Activated CD8-positive, alpha-beta memory T cell treated with anti-CD3 and anti-CD28 coated beads for 48 hours (primary cell): ENCODE data around the gene DCAF11.
"Not testable (repeated sequence)": the region's sequence is repeated elsewhere in the genome, so short reads cannot be mapped to it uniquely, and the experiment has no call there.

Experiments
- DNase-seq, 3 experiments: peaks; one replicate each; pipeline ENCODE4 v3.0.0-alpha.2; 2020; ENCODE audit warnings: low read depth in 2 of 3, low spot score in 2 of 3

Gene DCAF11

GRCh38 chr14:24095271-24096068 is 19.1 kb upstream of the DCAF11 start:
- peak; percentile 43 to 48 (median 44) for DNase-seq

- no peak for DNase-seq
These were observed 17.9 kb upstream of the DCAF11 start for GRCh38 chr14:24096545-24097181.

GRCh38 chr14:24098229-24098926 is 16.2 kb upstream of the DCAF11 start:
- no peak for DNase-seq

- DNase-seq, result no peak
These were observed 15.4 kb upstream of the DCAF11 start for GRCh38 chr14:24098927-24099813.

- DNase-seq, result no peak
These were observed 14.2 kb upstream of the DCAF11 start for GRCh38 chr14:24100197-24100981.

- no peak for DNase-seq
These were observed 13.5 kb upstream of the DCAF11 start for GRCh38 chr14:24100982-24101494.

- no peak for DNase-seq
These were observed 12.1 kb upstream of the DCAF11 start for GRCh38 chr14:24102357-24103048.

- DNase-seq, result no peak
These were observed 11.1 kb upstream of the DCAF11 start for GRCh38 chr14:24103451-24103850.

- DNase-seq, result not testable (repeated sequence)
These were observed 8.9 kb upstream of the DCAF11 start for GRCh38 chr14:24105609-24106239.

- no peak for DNase-seq
These were observed 7.8 kb upstream of the DCAF11 start for GRCh38 chr14:24106672-24107271.

- DNase-seq, result no peak
These were observed 6.2 kb upstream of the DCAF11 start for GRCh38 chr14:24108336-24108874.

- DNase-seq, result no peak
These were observed 4.5 kb upstream of the DCAF11 start for GRCh38 chr14:24110060-24110459.

GRCh38 chr14:24110523-24110922 is 4.1 kb upstream of the DCAF11 start:
- no peak for DNase-seq

- no peak for DNase-seq
These were observed 1.2 kb upstream of the DCAF11 start for GRCh38 chr14:24113379-24113800.

- DNase-seq, result peak; percentile 68 to 73 (median 71)
These were observed 611 bp upstream of the DCAF11 start for GRCh38 chr14:24113801-24114531.

GRCh38 chr14:24115422-24116127 is 998 bp downstream of the DCAF11 start:
- DNase-seq, result no peak
